Cardiac fibroblast (primary cell): ENCODE data around the gene MYOD1.
A peak's percentile ranks its signal among the peaks of the same experiment; 100 is the strongest.

Source experiments
- DNase-seq, 2 donors: peaks; one replicate each; pipeline versions ENCODE4 v3.0.0 to v3.0.0-alpha.2; 2010; ENCODE audit warnings: low read depth in 2 of 2
- H3K4me3 ChIP-seq, 2 donors: replicated peaks in 1 of 2; 1 replicate in 1 of 2; 2 replicates in 1 of 2; pipeline ENCODE4 v1.5.1; 2011; ENCODE audit warnings: low read depth in 2 of 2, low read length in 2 of 2, mild to moderate bottlenecking in 2 of 2, moderate library complexity in 1 of 2
- CTCF ChIP-seq: IDR thresholded peaks from one replicate; pipeline ENCODE4 v1.5.1; 2011; ENCODE audit warnings: low read depth, mild to moderate bottlenecking, low read length, inconsistent platforms

MYOD1 gene

GRCh38 chr11:17770917-17771316 is 51.5 kb downstream of the MYOD1 start:
- DNase-seq: peak; percentile 5 to 6
- TF ChIP-seq CTCF: no peak
- H3K4me3 ChIP-seq: no peak overlapping the region

GRCh38 chr11:17771415-17771814 is 52.0 kb downstream of the MYOD1 start:
- no peak overlapping the region for H3K4me3 ChIP-seq
- TF ChIP-seq CTCF: no peak
- DNase-seq: no peak
